Transverse colon (tissue), 1 donor: ENCODE results near the gene DLGAP1.

Experiments
- EP300 ChIP-seq: sonication (generic); formaldehyde crosslinking; IDR thresholded peaks from one replicate; pipeline ENCODE4 v1.6.1; 2017; ENCODE audit warnings: antibody characterized with exemption, low read depth
- POLR2A ChIP-seq: fragments of 450-650 bp; IDR thresholded peaks from one replicate; pipeline ENCODE4 v1.6.1; 2016; ENCODE audit warnings: antibody characterized with exemption, mild to moderate bottlenecking, moderate library complexity

DNA sequence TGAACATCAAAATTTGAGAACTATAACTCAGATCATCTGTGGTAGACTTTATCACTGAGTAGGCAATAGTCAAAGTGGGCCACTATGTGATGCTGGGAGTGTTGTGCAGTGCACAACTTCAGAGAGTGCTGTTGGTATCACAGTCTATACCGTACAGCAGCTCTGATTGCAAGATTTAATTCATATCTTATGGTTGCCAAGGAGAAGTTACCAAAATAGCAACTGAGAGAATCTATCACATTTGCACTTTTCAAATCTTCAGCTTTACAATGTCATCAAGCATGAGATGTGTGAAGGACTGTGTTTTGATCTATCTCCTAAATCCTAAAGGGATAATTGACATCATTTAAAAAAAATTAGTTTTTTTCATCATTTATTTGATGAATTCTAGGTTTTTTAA lies 216.1 kb downstream of the DLGAP1 start:
- TF ChIP-seq POLR2A (no peak), EP300 (no peak)
